ENCODE results near the gene C2orf72. TPM values are rescaled to one million over a fixed set of nuclear protein-coding genes. Genes with fewer than 3 reads are reported as not detected.
"Not testable (repeated sequence)": the region's sequence is repeated elsewhere in the genome, so short reads cannot be mapped to it uniquely, and the experiment has no call there.

The C2orf72 gene
- total and polyA plus RNA-seq, 2 donors (not counting 1 experiment from before 2014, with no cell fraction given) = 0.33 to 1.9 TPM

DNA sequence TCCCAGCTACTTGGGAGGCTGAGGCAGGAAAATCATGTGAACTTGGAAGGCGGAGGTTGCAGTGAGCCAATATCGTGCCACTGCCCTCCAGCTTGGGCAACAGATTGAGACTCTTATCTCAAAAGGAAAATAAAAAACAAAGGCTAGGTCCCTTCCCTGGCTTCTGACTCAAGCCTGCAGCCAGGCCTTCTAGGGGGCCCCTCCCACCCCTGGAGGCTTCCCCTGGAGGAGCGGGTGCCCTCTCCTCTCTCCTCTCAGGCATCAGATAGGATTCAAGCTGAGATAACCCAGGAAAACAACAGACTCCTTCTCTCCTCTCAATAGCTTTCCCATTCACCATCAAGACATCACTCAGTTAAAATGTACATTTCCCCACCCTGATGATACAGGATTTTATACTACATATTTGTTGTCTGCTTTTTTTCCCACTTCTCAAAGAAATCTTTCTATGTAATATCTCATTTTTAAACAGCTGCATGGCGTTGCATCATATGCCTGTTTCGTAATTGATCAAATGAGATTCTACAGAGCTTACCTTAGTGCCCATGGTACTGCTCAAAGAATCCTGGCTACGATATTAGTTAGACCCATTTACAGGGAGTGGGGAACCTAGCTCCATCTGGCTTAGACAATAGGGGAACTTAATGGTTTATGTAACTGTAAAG lies 20.6 kb upstream of the C2orf72 start:
- Histone ChIP-seq H3K9ac (ENCODE audit: insufficient read depth, low read length) (no peak overlapping the region), H3K27me3 (ENCODE audit: control insufficient read depth, insufficient read depth, low read length) (peaks cover 16% of the 10 kb centered on the region), H3K4me3 (replicated peaks in 1 of 4; ENCODE audit: control extremely low read depth in 1 of 4, insufficient read depth in 1 of 4, low read depth in 3 of 4, low read length in 4 of 4) (no peak overlapping the region), H3K9me3 (ENCODE audit: control insufficient read depth, insufficient read depth, low read depth, low read length) (no peaks in the 10 kb centered on the region), H3K4me2 (ENCODE audit: extremely low read depth, insufficient read depth, low read length) (no peak overlapping the region), H4K20me1 (ENCODE audit: control insufficient read depth, extremely low read depth, insufficient read depth, low read length) (no peaks in the 10 kb centered on the region), H3K79me2 (ENCODE audit: control insufficient read depth, insufficient read depth, low read length) (no peaks in the 10 kb centered on the region), H2AFZ (ENCODE audit: low read length) (no peak overlapping the region), H3K36me3 (ENCODE audit: control insufficient read depth, insufficient read depth, low read length) (no peaks in the 10 kb centered on the region), H3K4me1 (ENCODE audit: control insufficient read depth, extremely low read depth, insufficient read depth, low read length) (no peaks in the 10 kb centered on the region), H3K27ac (ENCODE audit: insufficient read depth, low read length) (no peak overlapping the region)
- peak in 1 of 2 donors; percentile 15 for DNase-seq (ENCODE audit: low read depth in 2 of 2)
- TF ChIP-seq, protein P1, sequence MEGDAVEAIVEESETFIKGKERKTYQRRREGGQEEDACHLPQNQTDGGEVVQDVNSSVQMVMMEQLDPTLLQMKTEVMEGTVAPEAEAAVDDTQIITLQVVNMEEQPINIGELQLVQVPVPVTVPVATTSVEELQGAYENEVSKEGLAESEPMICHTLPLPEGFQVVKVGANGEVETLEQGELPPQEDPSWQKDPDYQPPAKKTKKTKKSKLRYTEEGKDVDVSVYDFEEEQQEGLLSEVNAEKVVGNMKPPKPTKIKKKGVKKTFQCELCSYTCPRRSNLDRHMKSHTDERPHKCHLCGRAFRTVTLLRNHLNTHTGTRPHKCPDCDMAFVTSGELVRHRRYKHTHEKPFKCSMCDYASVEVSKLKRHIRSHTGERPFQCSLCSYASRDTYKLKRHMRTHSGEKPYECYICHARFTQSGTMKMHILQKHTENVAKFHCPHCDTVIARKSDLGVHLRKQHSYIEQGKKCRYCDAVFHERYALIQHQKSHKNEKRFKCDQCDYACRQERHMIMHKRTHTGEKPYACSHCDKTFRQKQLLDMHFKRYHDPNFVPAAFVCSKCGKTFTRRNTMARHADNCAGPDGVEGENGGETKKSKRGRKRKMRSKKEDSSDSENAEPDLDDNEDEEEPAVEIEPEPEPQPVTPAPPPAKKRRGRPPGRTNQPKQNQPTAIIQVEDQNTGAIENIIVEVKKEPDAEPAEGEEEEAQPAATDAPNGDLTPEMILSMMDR (conservative IDR thresholded peaks at IDR 0.05 in 1 of 2, IDR thresholded peaks at IDR 0.05 in 1 of 2; ENCODE audit: low read depth in 1 of 2, low read length in 2 of 2) = no peak
- TF ChIP-seq EZH2 (IDR thresholded peaks at IDR 0.05; ENCODE audit: low read length, missing control alignments) = no peak

DNA sequence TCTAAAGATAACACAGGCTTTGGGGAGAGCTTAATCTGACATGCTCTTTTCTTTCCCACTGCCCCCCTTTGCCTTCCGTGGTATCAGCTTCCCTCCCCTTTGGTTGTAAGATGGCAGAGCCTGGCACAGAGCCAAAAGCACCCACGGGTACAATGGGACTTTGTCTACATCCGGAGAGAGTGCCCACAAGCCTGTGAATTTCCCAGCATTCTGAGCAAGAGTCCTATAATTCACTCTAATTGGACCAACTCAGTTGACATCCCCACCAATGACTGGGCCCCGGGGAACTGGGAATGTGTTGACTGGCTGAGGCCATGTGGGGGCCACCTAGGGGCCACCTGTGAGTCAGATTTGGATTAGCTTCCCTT lies 20.1 kb upstream of the C2orf72 start:
- Histone ChIP-seq H4K20me1 (ENCODE audit: control insufficient read depth, extremely low read depth, insufficient read depth, low read length) (no peaks in the 10 kb centered on the region), H3K9me3 (ENCODE audit: control insufficient read depth, insufficient read depth, low read depth, low read length) (no peaks in the 10 kb centered on the region), H3K27ac (ENCODE audit: insufficient read depth, low read length) (no peak overlapping the region), H3K36me3 (ENCODE audit: control insufficient read depth, insufficient read depth, low read length) (no peaks in the 10 kb centered on the region), H3K4me3 (replicated peaks in 1 of 4; ENCODE audit: control extremely low read depth in 1 of 4, insufficient read depth in 1 of 4, low read depth in 3 of 4, low read length in 4 of 4) (no peak overlapping the region), H3K9ac (ENCODE audit: insufficient read depth, low read length) (no peak overlapping the region), H2AFZ (ENCODE audit: low read length) (no peak overlapping the region), H3K27me3 (ENCODE audit: control insufficient read depth, insufficient read depth, low read length) (peaks cover 15% of the 10 kb centered on the region), H3K4me1 (ENCODE audit: control insufficient read depth, extremely low read depth, insufficient read depth, low read length) (no peaks in the 10 kb centered on the region), H3K79me2 (ENCODE audit: control insufficient read depth, insufficient read depth, low read length) (no peaks in the 10 kb centered on the region), H3K4me2 (ENCODE audit: extremely low read depth, insufficient read depth, low read length) (no peak overlapping the region)
- no peak for DNase-seq (ENCODE audit: low read depth in 2 of 2)
- no peak for TF ChIP-seq EZH2 (IDR thresholded peaks at IDR 0.05; ENCODE audit: low read length, missing control alignments)
- TF ChIP-seq, protein P1 (conservative IDR thresholded peaks at IDR 0.05 in 1 of 2, IDR thresholded peaks at IDR 0.05 in 1 of 2; ENCODE audit: low read depth in 1 of 2, low read length in 2 of 2) = no peak

DNA sequence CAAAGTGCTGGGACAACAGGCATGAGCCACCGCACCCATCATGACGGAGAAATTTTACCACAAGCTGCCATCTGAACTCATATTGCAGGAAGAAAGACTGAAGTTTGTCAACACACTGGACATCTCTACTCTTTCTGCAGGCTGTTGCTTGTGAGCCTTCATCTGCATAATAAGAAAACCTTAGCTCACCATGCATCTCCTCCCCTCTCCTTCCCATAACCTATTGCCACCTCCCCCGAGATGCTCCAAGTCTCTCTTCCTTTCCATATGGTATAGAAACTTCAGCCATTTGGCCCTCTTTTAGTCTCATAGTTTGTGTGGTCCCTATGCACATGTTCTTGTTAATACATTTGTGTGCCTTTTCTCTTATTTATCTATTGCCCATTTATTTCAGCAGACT lies 19.1 kb upstream of the C2orf72 start:
- Histone ChIP-seq H3K27ac (ENCODE audit: insufficient read depth, low read length) (no peak overlapping the region), H3K79me2 (ENCODE audit: control insufficient read depth, insufficient read depth, low read length) (no peaks in the 10 kb centered on the region), H3K4me3 (replicated peaks in 1 of 4; ENCODE audit: control extremely low read depth in 1 of 4, insufficient read depth in 1 of 4, low read depth in 3 of 4, low read length in 4 of 4) (no peak overlapping the region), H3K4me2 (ENCODE audit: extremely low read depth, insufficient read depth, low read length) (no peak overlapping the region), H3K27me3 (ENCODE audit: control insufficient read depth, insufficient read depth, low read length) (peaks cover 15% of the 10 kb centered on the region), H3K36me3 (ENCODE audit: control insufficient read depth, insufficient read depth, low read length) (no peaks in the 10 kb centered on the region), H2AFZ (ENCODE audit: low read length) (no peak overlapping the region), H3K9me3 (ENCODE audit: control insufficient read depth, insufficient read depth, low read depth, low read length) (no peaks in the 10 kb centered on the region), H3K4me1 (ENCODE audit: control insufficient read depth, extremely low read depth, insufficient read depth, low read length) (no peaks in the 10 kb centered on the region), H4K20me1 (ENCODE audit: control insufficient read depth, extremely low read depth, insufficient read depth, low read length) (no peaks in the 10 kb centered on the region), H3K9ac (ENCODE audit: insufficient read depth, low read length) (no peak overlapping the region)
- DNase-seq (ENCODE audit: low read depth in 2 of 2) = no peak
- TF ChIP-seq EZH2 (IDR thresholded peaks at IDR 0.05; ENCODE audit: low read length, missing control alignments) = no peak
- TF ChIP-seq, protein P1 (conservative IDR thresholded peaks at IDR 0.05 in 1 of 2, IDR thresholded peaks at IDR 0.05 in 1 of 2; ENCODE audit: low read depth in 1 of 2, low read length in 2 of 2) = no peak

DNA sequence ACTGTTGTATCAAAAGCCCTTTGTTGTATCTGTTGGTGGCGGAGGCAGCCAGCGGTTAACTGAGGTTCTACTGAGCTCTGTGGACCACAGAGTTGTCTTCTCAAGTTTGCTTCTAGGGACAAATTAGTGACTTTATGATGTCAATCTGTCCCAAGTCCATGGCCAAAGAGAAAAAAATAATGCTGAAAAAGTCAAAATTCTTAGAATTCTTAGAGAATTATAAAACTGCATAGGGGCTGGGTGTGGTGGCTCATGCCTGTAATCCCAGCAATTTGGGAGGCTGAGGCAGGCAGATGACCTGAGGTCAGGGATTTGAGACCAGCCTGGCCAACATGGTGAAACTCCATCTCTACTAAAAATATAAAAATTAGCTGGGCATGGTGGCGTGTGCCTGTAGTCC lies 12.3 kb upstream of the C2orf72 start:
- H3K4me2 ChIP-seq (ENCODE audit: extremely low read depth, insufficient read depth, low read length); H3K79me2 ChIP-seq (ENCODE audit: control insufficient read depth, insufficient read depth, low read length); H3K27ac ChIP-seq (ENCODE audit: insufficient read depth, low read length); H3K9me3 ChIP-seq (ENCODE audit: control insufficient read depth, insufficient read depth, low read depth, low read length); H3K27me3 ChIP-seq (ENCODE audit: control insufficient read depth, insufficient read depth, low read length); H3K36me3 ChIP-seq (ENCODE audit: control insufficient read depth, insufficient read depth, low read length); H4K20me1 ChIP-seq (ENCODE audit: control insufficient read depth, extremely low read depth, insufficient read depth, low read length); H3K4me1 ChIP-seq (ENCODE audit: control insufficient read depth, extremely low read depth, insufficient read depth, low read length); DNase-seq (ENCODE audit: low read depth in 2 of 2); H3K9ac ChIP-seq (ENCODE audit: insufficient read depth, low read length); H3K4me3 ChIP-seq (replicated peaks in 1 of 4; ENCODE audit: control extremely low read depth in 1 of 4, insufficient read depth in 1 of 4, low read depth in 3 of 4, low read length in 4 of 4); H2AFZ ChIP-seq (ENCODE audit: low read length): not testable (repeated sequence)

Data from fibroblast of lung (primary cell).